MG63 (cell line): ENCODE measurements around the gene ARHGAP1. TPM values are rescaled to one million over a fixed set of nuclear protein-coding genes. Genes with fewer than 3 reads are reported as not detected.
A peak's percentile ranks its signal among the peaks of the same experiment; 100 is the strongest.

Experiments
- DNase-seq: peaks from one replicate; pipeline ENCODE4 v3.0.0-alpha.2; 2020
- H3K27me3 ChIP-seq: fragments of 250-450 bp; sonication (Bioruptor Pico); 2 replicates; pipeline ENCODE4 v1.5.1; 2020; ENCODE audit warnings: mild to moderate bottlenecking, moderate library complexity
- H3K36me3 ChIP-seq: fragments of 250-450 bp; sonication (Bioruptor Pico); 2 replicates; pipeline ENCODE4 v1.5.1; 2020; ENCODE audit warnings: mild to moderate bottlenecking, moderate library complexity
- H3K4me3 ChIP-seq: fragments of 250-450 bp; sonication (Bioruptor Pico); 2 replicates; pipeline ENCODE4 v1.5.1; 2020; ENCODE audit warnings: mild to moderate bottlenecking, moderate library complexity
- H3K9me3 ChIP-seq: fragments of 250-450 bp; sonication (Bioruptor Pico); 2 replicates; pipeline ENCODE4 v1.5.1; 2020; ENCODE audit warnings: mild to moderate bottlenecking, moderate library complexity
- total RNA-seq: library from RNA; depleted of rRNA; stranded (reverse); fragments of >200 nt; shearing (Covaris generic); gene quantifications from 2 replicates; pipeline ENCODE4 v1.2.3, GENCODE V29; 2014; ENCODE audit warnings: low replicate concordance

Gene ARHGAP1
- total RNA-seq, 1 experiment from 2014 or later: 6.3 TPM

DNA sequence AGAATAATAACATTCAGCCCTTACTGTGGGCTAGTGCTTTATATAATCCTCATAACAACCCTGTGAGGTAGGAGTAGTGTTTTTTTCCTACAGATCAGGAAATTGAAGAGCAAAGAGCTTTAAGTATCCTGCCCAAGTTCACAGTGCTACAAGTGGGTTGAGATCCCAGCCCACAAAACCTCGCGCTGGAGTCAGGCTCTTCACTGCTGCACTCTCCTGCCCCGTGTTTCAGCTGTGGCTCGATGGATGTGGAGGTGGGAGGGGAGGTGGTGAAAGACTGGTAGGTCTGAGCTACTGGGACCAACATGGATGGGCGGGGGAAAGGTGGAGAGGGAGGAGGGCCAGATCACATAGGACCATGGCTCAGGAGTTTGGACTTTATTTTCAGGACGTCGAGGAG lies 6.5 kb upstream of the ARHGAP1 start:
- Histone ChIP-seq H3K9me3 (no peaks in the 10 kb centered on the region), H3K36me3 (peaks cover 40% of the 10 kb centered on the region), H3K4me3 (no peak overlapping the region), H3K27me3 (no peaks in the 10 kb centered on the region)
- DNase-seq: no peak

DNA sequence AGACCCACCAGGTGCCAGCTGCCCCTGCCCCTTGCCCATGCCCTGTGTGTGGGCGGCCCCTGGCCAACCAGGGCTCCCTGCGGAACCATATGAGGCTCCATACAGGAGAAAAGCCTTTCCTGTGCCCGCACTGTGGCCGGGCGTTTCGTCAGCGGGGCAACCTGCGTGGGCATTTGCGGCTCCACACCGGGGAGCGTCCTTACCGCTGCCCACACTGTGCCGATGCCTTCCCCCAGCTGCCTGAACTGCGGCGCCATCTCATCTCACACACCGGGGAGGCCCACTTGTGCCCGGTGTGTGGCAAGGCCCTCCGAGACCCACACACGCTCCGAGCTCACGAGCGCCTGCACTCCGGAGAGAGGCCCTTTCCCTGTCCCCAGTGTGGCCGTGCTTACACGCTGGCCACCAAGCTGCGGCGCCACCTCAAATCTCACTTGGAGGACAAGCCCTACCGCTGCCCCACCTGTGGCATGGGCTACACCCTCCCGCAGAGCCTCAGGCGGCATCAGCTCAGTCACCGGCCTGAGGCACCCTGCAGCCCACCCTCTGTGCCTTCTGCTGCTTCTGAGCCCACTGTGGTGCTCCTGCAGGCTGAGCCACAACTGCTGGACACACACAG lies 4.8 kb upstream of the ARHGAP1 start:
- no peak for DNase-seq
- H3K27me3 ChIP-seq: no peaks in the 10 kb centered on the region
- H3K4me3 ChIP-seq: no peak overlapping the region
- H3K36me3 ChIP-seq: peaks cover 42% of the 10 kb centered on the region
- no peaks in the 10 kb centered on the region; the same call in 1 of the 2 replicates for H3K9me3 ChIP-seq

DNA sequence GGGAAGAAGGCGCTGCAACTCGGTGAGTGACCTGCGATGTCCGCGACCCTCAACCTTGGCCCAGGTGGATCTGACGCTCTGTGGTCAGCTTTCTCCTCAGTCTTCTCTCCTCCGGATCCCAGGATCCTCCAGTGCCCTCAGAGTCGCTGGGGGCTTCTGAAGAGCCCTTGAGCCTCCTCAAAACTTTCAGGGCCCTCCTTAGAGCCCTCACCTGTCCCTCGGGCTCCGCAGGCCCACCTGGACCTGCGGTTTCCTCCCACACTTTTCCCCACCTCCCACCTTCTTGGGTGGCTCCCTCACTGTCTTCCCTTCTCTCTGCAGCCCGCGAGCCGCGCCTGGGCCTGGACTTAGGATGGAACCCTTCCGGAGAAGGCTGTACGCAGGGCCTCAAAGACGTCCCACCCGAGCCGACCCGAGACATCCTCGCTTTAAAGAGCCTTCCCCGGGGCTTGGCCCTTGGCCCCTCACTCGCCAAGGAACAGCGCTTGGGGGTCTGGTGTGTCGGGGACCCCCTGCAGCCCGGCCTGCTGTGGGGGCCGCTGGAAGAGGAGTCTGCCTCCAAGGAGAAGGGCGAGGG lies 747 bp upstream of the ARHGAP1 start:
- Histone ChIP-seq H3K36me3 (peaks cover 43% of the 10 kb centered on the region), H3K4me3 (peak overlapping the region; percentile 83), H3K27me3 (no peaks in the 10 kb centered on the region), H3K9me3 (no peaks in the 10 kb centered on the region; the same call in 1 of the 2 replicates)
- no peak for DNase-seq

DNA sequence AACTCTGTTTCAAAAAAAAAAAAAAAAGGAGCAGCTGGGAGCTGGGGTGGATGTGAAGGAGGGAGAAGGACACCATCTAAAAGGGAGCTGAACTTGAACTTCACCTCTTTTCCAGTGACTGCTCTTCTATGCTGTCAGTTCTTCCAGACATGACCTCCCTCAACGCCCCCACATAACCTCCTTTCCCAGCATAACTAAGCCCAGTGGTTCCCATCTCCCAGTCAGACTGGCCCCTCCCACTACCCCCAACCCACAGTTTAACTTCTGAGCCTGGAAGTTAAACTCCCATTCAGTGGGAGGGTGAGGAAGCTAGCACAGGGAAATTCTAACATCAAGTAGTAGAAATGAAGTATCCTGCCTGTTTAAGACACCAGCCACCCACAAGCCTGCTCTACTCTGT lies 1.8 kb downstream of the ARHGAP1 start:
- Histone ChIP-seq H3K27me3 (no peaks in the 10 kb centered on the region), H3K36me3 (peaks cover 38% of the 10 kb centered on the region), H3K4me3 (no peak overlapping the region), H3K9me3 (no peaks in the 10 kb centered on the region; the same call in 1 of the 2 replicates)
- no peak for DNase-seq

DNA sequence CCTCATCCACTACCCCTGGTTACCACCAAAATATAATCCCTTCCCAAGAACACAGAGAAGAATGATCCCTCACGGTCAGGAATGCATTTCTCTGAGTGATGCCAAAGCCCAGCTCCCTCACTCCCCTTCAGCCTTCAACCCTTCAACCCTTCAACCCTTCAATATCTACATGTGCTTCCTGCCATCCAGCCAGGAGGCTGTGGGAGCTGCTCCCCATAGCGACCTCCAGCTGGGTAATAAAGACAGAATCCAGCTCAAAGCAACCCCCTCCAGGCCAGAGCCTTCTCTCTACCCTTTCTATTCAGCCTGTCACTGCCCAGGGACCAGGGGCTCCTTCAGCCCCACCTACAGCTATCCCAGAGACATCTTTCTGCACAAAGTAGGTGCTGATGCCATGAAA lies 2.7 kb downstream of the ARHGAP1 start:
- Histone ChIP-seq H3K27me3 (no peaks in the 10 kb centered on the region), H3K9me3 (no peaks in the 10 kb centered on the region; the same call in 1 of the 2 replicates), H3K36me3 (peaks cover 30% of the 10 kb centered on the region), H3K4me3 (no peak overlapping the region)
- no peak for DNase-seq

DNA sequence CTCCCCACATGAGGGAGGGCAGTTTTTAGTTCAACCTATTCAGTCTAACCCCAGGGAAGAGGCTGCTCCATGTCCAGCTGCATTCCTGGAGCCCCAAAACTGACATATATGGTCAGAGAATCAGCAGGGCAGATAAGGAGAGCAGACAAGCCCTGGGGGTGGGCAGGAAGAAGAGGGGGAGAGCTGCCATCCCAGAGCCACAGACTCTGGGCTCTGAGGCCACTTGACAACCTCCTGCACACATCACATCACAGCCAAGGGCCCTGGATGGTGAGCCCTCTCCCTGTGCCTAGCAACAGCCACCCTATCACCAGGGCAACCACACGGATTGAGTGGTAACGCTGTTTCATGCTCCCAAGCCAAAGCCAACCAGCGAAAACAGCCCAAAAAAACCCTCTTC lies 3.1 kb downstream of the ARHGAP1 start:
- Histone ChIP-seq H3K27me3 (no peaks in the 10 kb centered on the region), H3K4me3 (no peak overlapping the region), H3K9me3 (no peaks in the 10 kb centered on the region; the same call in 1 of the 2 replicates), H3K36me3 (peaks cover 26% of the 10 kb centered on the region)
- DNase-seq: no peak

DNA sequence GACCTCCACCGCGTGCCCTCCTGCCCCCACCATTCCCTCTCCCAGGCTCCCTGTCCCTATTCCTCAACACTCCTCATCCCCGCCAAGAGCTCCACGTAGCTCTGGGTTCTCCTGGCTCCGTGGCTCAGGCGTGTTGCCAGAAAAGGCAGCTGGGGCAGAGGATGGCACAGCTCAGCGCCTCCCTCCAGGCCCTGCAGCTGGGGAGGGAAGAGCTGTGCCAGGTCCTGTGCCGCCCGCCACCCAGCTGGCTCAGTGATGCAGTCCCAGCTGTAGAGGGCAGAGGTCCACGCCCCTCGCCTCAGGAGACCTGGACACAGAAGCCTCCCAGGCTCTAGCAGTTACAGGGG lies 4.2 kb downstream of the ARHGAP1 start:
- DNase-seq: peak; percentile 78
- H3K9me3 ChIP-seq: no peaks in the 10 kb centered on the region; the same call in 1 of the 2 replicates
- H3K27me3 ChIP-seq: no peaks in the 10 kb centered on the region
- peaks cover 21% of the 10 kb centered on the region for H3K36me3 ChIP-seq
- no peak overlapping the region for H3K4me3 ChIP-seq

DNA sequence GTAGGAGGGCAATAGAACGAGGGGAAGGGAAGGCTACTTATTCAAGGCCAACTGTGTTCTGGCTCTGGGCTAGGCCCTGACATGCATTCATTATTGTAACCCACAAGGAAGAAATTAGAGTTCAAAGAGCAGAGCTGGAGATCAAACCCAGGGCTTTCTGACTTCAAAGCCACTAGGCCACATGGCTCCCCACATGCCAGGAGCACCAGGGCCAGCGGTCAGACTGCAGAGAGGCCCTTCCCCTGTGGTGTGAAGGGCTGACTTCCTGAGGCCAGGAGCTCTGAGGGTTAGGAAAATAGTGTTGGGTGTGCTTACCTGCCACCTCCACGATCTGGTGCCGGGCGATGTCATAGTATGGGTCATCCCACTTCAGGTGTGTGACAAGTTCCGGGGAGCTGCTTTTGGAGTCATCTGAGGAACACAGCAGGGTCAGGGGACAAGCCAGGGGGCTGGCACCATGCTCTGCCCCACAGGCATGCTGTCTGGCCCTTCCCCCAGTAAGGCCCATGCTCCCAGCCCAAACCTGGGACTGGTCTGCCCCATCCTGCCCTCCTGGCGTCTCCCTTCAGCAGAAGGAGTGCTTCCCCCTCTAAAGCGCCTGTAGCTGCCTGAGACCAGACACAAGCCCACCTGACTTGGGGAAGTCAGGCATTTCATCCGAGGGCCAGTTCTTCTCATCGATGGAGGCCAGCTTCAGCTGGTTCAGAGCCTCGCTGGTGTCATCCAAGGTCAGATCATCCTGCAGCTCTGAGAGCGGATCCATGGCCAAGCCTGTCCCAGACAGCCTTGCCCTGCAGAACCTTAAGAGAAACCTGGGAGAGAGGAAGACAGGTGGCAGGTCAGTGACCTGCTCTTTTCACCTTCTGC lies 4.8 kb downstream of the ARHGAP1 start:
- Histone ChIP-seq H3K4me3 (no peak overlapping the region), H3K9me3 (no peaks in the 10 kb centered on the region; the same call in 1 of the 2 replicates), H3K27me3 (no peaks in the 10 kb centered on the region), H3K36me3 (peaks cover 21% of the 10 kb centered on the region)
- DNase-seq: no peak

DNA sequence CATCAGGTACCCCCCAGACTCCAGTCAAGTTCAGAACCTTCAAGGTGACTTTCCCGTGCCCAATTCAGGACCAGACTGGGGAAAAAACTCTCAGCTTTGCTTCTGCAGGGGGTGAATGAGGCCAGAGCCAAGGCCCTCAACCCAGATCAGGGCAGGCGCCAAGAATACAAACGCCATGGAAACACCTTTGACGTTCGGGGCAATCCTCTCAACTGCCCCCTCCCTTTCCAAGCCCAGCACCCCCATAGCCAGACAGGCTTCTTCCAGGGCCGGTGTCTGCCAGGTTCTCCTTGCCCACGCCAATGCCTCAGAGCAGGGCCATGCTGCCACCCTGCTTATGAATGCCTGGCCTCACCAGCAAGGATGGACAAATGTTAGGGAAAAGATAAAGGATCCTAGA lies 5.8 kb downstream of the ARHGAP1 start:
- H3K36me3 ChIP-seq: peaks cover 21% of the 10 kb centered on the region
- H3K9me3 ChIP-seq: no peaks in the 10 kb centered on the region
- no peak for DNase-seq
- H3K27me3 ChIP-seq: no peaks in the 10 kb centered on the region
- H3K4me3 ChIP-seq: no peak overlapping the region

DNA sequence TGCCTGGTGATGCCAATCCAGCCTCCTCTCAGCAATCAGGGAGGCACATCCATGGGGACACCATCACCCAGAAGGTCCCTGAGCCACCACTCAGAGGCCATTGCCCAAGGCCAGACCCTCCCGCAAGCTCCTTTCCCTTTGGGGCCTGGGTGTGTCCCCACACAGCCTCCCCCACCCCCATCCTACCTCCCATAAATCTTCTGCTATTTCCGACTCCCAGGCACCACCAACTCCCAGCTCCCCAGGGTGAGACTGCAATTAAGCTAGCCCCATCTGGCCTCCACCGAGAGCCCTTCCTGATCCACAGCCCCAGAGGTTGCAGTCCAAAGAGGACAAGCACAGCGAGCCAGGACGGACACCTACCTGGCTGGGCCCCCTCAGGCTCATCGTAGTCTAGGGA lies 6.3 kb downstream of the ARHGAP1 start:
- Histone ChIP-seq H3K4me3 (no peak overlapping the region), H3K9me3 (no peaks in the 10 kb centered on the region), H3K36me3 (peaks cover 18% of the 10 kb centered on the region), H3K27me3 (no peaks in the 10 kb centered on the region)
- DNase-seq: no peak

DNA sequence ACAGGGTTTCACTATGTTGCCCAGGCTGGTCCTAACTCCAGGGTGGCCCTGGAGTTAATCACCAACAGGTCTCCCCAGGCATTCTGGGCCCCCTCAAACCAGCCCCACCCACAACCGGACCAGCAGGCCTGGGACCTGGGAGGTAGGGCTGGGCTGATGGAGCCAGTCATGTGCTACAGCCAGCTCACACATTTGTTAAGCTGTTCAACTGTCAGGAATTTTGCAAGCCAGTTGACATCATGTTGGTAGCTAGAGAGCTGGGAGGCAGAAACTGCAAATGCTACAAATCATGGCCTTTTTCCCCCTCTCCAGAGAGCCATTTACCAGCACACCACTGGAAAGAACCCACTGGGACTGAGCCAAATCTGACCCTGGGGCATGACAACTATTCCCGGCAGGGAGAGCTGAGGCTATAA lies 6.8 kb downstream of the ARHGAP1 start:
- peaks cover 18% of the 10 kb centered on the region for H3K36me3 ChIP-seq
- H3K9me3 ChIP-seq: no peaks in the 10 kb centered on the region
- no peak overlapping the region for H3K4me3 ChIP-seq
- no peak for DNase-seq
- no peaks in the 10 kb centered on the region for H3K27me3 ChIP-seq

DNA sequence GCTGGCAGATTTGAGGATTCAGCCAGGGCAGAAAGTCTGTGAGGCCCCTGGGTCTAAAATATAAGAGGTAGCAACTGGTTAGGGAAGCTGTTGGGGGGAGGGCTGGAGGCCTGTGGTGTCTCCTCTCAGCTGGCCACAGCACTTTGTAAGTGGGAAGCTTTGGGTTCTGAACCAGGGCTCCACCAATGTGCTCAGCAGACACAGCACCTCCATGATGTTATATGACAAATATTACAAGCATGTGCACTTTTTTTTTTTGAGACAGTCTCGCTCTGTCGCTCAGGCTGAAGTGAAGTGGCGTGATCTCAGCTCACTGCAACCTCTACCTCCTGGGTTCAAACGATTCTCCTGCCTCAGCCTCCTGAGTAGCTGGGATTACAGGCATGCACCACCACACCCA lies 8.0 kb downstream of the ARHGAP1 start:
- no peaks in the 10 kb centered on the region for H3K9me3 ChIP-seq
- H3K27me3 ChIP-seq: no peaks in the 10 kb centered on the region
- no peak for DNase-seq
- H3K36me3 ChIP-seq: peaks cover 26% of the 10 kb centered on the region
- H3K4me3 ChIP-seq: no peak overlapping the region

DNA sequence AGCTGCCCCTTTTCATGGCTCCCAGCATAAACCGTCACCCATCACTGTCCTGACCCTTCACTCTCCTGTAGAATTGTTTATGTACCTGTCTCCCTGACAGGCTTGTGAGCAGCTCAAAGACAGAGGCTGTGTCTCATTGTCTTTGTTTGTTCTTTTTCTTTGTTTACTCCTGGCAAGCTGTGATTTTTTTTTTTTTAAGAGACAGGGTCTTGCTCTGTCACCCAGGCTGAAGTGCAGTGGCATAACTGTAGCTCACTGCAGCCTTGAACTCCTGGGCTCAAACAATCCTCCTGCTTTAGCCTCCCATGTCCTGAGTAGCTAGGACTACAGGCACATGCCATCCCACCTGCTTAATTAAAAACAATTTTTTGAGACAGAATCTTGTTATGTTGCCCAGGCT lies 9.7 kb downstream of the ARHGAP1 start:
- Histone ChIP-seq H3K36me3 (peaks cover 26% of the 10 kb centered on the region), H3K27me3 (no peaks in the 10 kb centered on the region), H3K4me3 (no peak overlapping the region), H3K9me3 (no peaks in the 10 kb centered on the region)
- DNase-seq: no peak

DNA sequence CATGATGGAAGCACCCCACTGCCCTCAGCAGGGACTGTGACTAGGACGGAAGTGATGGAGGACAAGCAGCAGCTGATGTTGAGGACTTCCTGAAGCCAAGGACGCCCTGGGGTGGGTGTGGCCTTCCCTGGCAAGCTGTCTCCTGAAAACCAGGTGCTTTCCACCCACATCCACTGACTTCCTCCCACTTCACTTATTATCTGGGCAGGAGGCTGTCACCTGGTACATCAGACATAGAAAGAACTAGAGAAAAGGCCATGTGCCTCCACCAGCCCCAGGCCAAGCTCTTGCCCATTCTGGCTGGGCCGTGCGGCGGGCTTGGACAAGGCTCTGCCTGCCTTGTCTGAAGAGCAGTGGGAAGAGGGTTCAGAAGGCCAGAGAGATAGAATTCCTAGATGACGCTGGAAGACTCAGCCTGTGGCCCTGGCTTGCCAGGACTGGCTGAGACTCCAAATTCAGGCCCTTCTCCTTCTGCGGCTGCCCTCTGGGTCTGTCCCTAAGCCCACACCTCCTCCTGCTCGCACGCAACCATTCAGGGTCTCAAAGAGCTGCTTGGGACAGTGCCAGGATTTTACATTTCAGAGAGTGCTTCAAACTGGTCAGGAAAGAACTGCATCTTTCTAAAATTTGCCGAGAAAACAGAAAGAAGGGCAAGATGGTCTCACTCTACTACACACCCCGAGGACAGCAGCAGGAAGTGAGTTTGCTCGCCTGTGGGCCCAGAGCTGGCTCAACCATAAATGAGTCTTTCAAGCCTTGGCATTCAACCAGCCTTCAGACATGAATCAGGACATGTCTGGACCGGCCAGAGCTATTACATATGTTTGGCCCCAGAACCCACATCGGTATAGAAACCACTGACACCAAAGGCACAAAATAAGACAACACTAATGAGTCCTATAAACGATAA lies 13.3 kb downstream of the ARHGAP1 start:
- peak; percentile 85 for DNase-seq
- H3K4me3 ChIP-seq: no peak overlapping the region
- peaks cover 18% of the 10 kb centered on the region for H3K36me3 ChIP-seq
- H3K27me3 ChIP-seq: no peaks in the 10 kb centered on the region
- H3K9me3 ChIP-seq: no peaks in the 10 kb centered on the region

DNA sequence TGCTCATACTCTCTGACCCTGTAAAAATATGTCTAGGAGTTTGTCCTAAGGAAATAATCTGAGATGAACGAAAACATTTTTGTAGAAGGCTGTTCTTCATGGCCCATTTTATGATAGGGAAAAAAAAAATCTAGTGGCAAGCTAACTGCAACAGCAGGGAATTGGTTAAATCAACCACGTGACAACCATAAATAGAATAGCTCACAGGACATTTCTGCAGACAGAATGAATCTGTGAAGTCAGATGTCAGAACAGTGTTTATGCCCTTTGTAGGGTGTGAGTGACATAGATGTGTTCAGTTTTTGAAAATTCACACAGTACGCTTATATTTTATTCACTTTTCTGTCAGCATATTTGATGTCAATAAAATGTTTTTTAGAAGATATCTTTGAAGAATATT lies 16.1 kb downstream of the ARHGAP1 start:
- no peak for DNase-seq

DNA sequence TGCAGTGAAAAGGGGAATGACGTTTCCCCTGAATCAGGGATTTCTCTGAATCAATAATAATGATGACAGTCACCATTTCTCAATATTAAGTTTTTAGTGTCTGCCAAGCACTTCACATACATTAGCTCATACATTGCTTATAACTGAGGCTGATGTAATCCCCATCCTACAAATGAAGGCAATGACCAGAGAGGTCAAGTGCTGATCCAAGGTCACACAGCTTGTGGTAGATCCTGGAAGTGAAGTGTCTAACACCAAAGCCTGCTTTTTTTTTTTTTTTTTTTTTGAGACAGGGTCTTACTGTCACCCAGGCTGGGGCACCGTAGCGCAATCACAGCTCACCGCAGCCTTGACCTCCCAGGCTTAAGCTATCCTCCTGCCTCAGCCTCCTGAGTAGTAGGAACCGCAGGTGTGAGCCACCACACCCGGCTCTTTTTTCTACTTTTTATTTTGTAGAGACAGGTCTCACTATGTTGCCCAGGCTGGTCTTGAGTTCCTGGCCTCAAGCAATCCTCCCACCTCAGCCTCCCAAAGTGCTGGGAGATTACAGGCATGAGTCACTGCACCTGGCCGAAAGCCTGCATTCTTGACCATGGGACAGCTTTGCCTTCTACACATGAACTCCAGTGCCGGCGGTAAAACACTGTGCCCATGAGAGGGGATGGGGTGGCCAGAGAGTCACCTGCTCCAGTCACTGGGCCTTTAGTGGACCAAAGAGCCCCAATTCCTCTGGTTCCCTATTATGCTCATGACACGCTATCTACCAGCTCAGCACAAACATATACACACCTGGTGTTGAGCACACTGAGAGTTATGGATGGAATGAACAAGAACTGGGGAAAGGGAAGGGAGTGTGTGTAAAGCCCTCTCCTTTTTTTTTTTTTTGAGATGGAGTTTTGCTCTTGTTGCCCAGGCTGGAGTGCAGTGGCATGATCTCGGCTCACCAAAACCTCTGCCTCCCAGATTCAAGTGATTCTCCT lies 17.4 kb downstream of the ARHGAP1 start:
- peak; percentile 55 for DNase-seq
- no peak overlapping the region for H3K4me3 ChIP-seq
- H3K36me3 ChIP-seq: peaks cover 21% of the 10 kb centered on the region
- H3K9me3 ChIP-seq: no peaks in the 10 kb centered on the region
- no peaks in the 10 kb centered on the region for H3K27me3 ChIP-seq

More for the DNA sequence above, 16.1 kb downstream of the ARHGAP1 start:
- peaks cover 20% of the 10 kb centered on the region for H3K36me3 ChIP-seq
- no peaks in the 10 kb centered on the region for H3K9me3 ChIP-seq
- H3K4me3 ChIP-seq: no peak overlapping the region
- no peaks in the 10 kb centered on the region for H3K27me3 ChIP-seq
